ENCODE measurements around the gene DPEP2NB.
"Not testable (repeated sequence)": the region's sequence is repeated elsewhere in the genome, so short reads cannot be mapped to it uniquely, and the experiment has no call there.

Gene DPEP2NB

GRCh38 chr16:68013440-68013839 lies 2.3 kb downstream of the DPEP2NB start:
- no peak for DNase-seq (ENCODE audit: low read depth)

DNA sequence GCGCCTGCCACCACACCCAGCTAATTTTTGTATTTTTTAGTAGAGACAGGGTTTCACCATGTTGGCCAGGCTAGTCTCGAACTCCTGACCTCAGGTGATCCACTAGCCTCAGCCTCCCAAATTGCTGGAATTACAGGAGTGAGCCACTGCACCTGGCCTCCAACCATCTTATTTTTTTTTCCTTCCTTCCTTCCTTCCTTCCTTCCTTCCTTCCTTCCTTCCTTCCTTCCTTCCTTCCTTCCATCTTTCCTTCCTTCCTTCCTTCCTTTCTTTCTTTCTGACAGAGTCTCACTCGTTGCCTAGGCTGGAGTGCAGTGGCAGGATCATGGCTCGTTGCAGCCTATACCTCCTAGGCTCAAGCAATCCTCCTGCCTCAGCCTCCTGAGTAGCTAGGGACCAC lies 5.8 kb downstream of the DPEP2NB start:
- not testable (repeated sequence) for DNase-seq (ENCODE audit: low read depth)

DNA sequence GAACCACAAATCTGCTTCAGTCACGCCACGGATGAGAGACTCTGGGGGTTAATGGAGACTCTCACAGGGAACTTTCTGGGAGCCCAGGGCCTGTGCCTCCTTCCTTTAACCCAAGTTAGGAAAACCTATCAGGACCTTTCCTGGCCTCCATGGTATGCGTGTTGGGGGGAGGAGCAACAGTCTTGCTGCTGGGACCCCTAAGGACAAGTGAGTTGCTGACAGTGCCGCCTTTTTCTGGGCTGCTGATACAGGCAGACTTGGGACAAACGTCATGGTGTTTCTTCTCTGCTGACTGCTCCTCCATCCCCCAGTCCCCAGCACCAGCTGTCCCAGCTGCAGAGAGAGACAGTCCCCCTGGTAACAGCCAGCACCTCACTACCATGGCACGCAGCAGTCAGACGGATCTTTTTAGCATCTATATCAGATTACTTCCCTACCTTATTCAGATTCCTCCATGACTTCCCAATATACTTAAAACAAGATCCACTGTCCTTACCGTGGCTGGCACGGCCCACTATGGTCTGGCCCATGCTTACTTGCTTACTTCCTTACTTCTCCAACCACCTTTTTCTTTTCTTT lies 6.5 kb downstream of the DPEP2NB start:
- DNase-seq (ENCODE audit: low read depth), result no peak

DNA sequence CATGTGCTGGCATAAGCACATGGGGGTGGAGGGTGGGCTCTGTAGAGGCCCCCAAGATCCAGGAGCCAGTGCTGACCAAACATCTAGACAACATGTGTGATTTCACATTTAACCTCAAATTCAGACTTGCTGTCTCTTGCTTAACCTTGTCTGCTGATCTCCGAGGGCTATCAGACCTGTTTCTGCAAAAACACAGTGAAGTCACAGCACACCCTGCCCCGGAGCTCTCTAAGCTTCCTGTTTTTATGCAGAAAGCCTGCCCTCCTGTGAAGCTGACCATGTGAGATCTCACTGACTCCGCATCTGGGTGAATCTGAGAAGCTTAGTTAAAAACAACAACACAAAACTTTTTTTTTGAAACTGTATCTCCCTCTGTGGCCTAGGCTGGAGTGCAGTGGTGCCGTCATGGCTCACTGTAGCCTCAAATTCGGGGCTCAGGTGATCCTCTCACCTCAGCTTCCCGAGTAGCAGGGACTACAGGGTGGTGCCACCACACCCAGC lies 9.9 kb downstream of the DPEP2NB start:
- DNase-seq (ENCODE audit: low read depth), result no peak

- DNase-seq (ENCODE audit: low read depth), result no peak
Measured at GRCh38 chr16:68005211-68005610, 10.5 kb downstream of the DPEP2NB start.

DNA sequence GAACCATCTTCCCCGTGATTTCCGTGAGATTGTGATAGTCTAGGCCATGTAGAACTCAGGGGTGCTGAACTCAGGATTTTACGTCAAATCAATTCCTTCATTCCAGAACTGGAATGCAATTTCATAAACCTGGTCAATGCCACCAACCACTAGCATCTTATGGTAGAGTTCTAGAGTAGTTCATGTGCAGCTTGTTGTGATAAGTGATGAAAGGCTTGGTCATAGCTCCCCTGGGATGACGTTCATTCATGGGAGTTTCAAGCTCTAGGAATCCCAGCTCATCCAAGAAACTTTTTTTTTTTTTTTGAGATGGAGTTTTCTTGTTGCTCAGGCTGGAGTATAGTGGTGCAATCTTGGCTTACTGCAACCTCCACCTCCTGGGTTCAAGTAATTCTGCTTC lies 12.7 kb downstream of the DPEP2NB start:
- peak; percentile 41 for DNase-seq (ENCODE audit: low read depth)

GRCh38 chr16:68000450-68000849 lies 15.3 kb downstream of the DPEP2NB start:
- DNase-seq (ENCODE audit: low read depth), result no peak

- no peak for DNase-seq (ENCODE audit: low read depth)
Measured at GRCh38 chr16:67999985-68000384, 15.7 kb downstream of the DPEP2NB start.

DNA sequence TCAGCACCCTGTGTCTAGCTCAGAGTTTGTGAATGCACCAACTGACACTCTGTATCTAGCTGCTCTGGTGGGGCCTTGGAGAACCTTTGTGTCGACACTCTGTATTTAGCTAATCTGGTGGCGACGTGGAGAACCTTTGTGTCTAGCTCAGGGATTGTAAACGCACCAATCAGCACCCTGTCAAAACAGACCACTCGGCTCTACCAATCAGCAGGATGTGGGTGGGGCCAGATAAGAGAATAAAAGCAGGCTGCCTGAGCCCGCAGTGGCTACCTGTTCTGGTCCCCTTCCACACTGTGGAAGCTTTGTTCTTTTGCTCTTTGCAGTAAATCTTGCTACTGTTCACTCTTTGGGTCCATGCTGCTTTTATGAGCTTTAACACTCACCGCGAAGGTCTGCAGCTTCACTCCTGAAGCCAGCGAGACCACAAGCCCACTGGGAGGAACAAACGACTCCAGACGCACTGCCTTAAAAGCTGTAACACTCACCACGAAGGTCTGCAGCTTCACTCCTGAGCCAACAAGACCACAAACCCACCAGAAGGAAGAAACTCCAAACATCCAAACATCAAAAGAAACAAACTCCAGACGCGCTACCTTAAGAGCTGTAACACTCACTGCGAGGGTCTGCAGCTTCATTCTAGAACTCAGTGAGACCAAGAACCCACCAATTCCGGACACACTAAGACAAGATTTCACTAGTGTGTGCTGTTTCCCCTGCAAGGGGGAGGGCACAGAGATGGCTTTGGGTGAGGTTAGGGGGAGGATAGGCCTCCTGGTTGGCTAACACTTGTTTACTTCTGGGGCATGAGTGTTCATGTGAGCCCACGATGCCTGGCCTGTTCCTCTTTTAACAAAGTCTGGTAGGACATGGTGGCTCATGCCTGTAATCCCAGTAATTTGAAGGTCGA lies 16.7 kb downstream of the DPEP2NB start, which contains the start of gene DPEP2:
DPEP2 (minus strand) TSS at position 706 of the 910 bp plus-strand sequence. CDS start 6,272 bp downstream, outside the sequence.
- not testable (repeated sequence) for DNase-seq (ENCODE audit: low read depth)

- not testable (repeated sequence) for DNase-seq (ENCODE audit: low read depth)
Measured at GRCh38 chr16:67998231-67998778, 17.4 kb downstream of the DPEP2NB start.

GRCh38 chr16:67996666-67997065 lies 19.0 kb downstream of the DPEP2NB start:
- DNase-seq (ENCODE audit: low read depth), result no peak

- peak; percentile 55 for DNase-seq (ENCODE audit: low read depth)
Measured at GRCh38 chr16:67995423-67995822, 20.3 kb downstream of the DPEP2NB start.

GRCh38 chr16:67994040-67994408 lies 21.7 kb downstream of the DPEP2NB start:
- DNase-seq (ENCODE audit: low read depth), result not testable (repeated sequence)

- peak; percentile 82 for DNase-seq (ENCODE audit: low read depth)
Measured at GRCh38 chr16:67993207-67994039, 22.3 kb downstream of the DPEP2NB start.

DNA sequence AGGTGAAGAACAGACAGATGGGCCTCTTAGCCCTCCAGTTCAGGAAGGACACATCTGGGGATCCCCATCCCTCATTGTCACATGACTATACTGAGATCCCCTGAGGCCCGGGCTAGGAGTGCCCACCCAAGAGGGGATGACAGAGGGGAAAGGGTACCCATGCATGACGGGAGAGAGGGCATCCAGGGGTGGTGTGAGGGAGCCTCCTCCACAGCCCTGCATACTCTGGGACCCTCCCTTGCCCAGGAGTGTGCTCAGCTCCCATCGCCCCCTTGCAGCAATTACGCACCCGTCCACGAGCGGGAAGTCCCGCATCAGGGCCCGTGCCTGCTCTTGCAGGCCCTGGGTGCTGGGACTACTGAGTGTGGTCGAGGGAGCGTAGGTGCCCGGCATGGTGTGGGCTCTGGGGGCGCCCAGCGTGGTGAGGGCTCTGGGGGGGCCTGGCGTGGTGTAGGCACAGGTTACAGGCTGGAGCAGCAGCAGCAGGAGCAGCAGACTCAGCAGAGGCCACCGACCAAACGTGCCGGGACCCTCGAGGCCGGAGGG lies 23.0 kb downstream of the DPEP2NB start:
- DNase-seq (ENCODE audit: low read depth), result no peak

- no peak for DNase-seq (ENCODE audit: low read depth)
Measured at GRCh38 chr16:67990018-67990386, 25.7 kb downstream of the DPEP2NB start.

GRCh38 chr16:67989322-67990017 lies 26.2 kb downstream of the DPEP2NB start:
- DNase-seq (ENCODE audit: low read depth), result no peak

DNA sequence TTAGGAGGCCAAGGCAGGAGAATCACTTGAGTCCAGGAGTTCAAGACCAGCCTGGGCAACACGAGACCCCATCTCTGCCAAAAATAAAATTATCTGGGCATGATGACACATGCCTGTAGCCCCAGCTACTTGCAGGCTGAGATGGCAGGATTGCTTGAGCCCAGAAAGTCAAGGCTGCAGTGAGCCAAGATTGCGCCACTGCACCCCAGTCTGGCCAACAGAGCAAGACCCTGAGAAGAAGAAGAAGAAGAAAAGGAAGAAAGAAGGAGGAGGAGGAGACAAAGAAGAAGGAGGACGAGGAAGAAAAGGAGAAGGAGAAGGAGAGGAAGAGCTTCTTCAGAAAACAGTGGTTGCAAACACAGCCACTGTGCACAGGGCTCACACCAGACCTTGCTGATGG lies 27.0 kb downstream of the DPEP2NB start:
- DNase-seq (ENCODE audit: low read depth), result no peak

DNA sequence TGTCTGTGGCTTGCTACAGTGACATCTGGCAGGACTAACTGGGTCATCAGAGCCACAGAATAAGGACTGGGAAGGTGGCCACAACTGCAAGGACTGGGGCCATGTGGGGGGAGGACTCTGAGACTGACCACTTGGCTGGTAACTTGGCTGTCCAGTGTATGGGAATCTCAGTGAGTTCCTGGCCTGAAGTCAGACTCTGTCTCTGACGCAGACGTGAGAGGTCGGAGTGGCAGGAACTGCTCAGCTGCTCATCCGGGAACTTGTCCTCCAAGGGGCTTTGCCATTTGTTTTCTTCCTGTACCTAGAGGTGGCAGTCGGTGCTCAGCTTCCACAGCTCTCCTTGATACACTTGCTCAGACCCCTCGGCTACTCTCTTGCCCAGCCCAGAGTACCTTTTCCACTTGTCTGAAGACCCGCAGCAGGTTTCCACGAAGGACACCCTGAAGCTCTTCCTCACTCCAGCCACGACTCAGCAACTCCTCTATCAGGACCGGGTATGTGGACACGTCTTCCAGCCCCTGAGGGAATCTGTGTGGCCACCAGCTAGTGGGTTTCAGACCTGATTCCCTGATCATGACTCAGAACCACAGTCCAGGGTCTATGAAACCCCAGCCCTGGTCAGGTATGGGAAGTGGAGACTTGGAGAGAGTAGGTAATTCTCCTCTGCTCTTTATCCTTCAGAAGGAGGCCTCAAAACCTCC lies 28.1 kb downstream of the DPEP2NB start:
- DNase-seq (ENCODE audit: low read depth), result peak; percentile 75

DNA sequence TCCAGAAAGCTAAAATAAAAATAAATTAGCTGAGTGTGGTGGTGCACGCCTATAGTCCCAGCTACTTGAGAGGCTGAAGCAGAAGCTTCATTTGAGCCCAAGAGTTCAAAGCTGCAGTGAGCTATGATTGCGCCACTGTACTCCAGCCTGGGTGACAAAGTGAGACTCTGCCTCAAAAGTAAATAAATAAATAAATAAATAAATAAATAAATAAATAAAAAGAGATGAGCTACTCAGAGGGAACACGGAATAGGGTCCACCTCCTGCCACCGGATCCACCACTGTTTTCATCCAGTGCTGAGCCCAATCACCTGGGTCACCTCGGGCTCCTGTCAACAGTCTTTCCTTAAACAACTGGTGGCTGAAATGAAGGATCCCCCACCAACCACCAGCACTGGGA lies 28.8 kb downstream of the DPEP2NB start:
- DNase-seq (ENCODE audit: low read depth), result no peak
